Measurements from ENCODE around the gene CNN2.

DNA sequence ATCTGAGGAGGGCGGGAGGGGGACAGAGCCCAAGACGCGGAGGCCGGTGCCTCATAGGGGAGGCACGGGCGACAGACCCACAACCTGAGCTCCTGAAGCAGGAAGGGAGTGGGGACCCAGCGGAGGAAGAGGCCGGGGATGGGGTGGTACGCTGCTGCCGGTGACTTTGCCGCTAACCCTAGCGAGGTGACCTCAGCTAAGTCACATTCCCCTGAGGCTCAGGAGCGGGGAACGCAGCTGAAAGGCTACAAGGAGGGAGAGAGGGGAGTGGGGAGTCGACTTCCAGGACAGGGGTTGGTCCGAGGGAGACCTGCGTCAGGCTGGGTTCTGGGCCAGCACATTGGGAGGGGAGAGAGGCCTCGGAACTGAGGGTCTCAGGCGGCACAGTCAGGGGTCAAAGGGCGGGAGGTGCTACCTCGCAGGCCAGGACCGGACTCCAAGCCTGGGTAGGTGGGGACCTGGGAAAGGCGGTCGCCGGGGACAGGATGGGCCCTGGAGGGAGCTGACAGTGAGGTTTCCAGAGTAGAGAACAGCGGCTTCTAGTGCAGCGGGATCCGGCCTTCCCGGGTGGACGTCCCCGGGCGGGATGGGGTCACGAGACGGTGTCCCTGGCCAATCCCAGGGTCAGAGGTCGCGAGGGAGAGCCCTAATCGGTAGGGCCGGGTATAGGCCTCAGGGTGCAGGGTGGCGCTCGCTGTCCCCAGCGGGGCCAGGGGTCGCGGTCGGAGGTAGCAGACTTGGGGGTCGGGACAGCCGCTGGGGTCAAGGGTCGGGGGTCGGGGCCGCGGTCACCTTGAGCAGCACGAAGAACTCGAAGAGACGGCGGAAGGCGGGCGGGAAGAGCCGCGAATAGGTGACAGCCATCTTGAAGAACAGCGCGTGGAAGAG, 6.2 kb upstream of the CNN2 start:
- TF ChIP-seq, protein P1, sequence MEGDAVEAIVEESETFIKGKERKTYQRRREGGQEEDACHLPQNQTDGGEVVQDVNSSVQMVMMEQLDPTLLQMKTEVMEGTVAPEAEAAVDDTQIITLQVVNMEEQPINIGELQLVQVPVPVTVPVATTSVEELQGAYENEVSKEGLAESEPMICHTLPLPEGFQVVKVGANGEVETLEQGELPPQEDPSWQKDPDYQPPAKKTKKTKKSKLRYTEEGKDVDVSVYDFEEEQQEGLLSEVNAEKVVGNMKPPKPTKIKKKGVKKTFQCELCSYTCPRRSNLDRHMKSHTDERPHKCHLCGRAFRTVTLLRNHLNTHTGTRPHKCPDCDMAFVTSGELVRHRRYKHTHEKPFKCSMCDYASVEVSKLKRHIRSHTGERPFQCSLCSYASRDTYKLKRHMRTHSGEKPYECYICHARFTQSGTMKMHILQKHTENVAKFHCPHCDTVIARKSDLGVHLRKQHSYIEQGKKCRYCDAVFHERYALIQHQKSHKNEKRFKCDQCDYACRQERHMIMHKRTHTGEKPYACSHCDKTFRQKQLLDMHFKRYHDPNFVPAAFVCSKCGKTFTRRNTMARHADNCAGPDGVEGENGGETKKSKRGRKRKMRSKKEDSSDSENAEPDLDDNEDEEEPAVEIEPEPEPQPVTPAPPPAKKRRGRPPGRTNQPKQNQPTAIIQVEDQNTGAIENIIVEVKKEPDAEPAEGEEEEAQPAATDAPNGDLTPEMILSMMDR (IDR thresholded peaks at IDR 0.05), result no peak
- TF ChIP-seq POLR2A (IDR thresholded peaks at IDR 0.05), result no peak
